Activated T-cell treated with anti-CD3 and anti-CD28 coated beads, Interleukin-2, amount 50 U/mL, for 4 hours (primary cell): ENCODE data around the gene APRT. TPM values are rescaled to one million over a fixed set of nuclear protein-coding genes. Genes with fewer than 3 reads are reported as not detected.

ENCODE experiments used
- ATAC-seq, 2 donors: fragments of 200-7000 bp; cut with Tn5 transposase; one replicate each; pipeline ENCODE4 v1.10.0; 2021
- DNase-seq: peaks from one replicate; pipeline ENCODE4 v3.0.0-alpha.2; 2020
- H3K27me3 Mint-ChIP-seq: one replicate; pipeline ENCODE4 v1.8.0; 2021; ENCODE audit warnings: low read depth, mixed read lengths
- H3K36me3 Mint-ChIP-seq: one replicate; pipeline ENCODE4 v1.8.0; 2022; ENCODE audit warnings: mixed read lengths; ENCODE audit not compliant: insufficient read depth
- H3K4me1 Mint-ChIP-seq: one replicate; pipeline ENCODE4 v1.8.0; 2021; ENCODE audit warnings: low read depth, mixed read lengths
- H3K4me3 Mint-ChIP-seq: one replicate; pipeline ENCODE4 v1.8.0; 2021; ENCODE audit warnings: mild to moderate bottlenecking, moderate library complexity, mixed read lengths
- H3K9me3 Mint-ChIP-seq: one replicate; pipeline ENCODE4 v1.8.0; 2021; ENCODE audit warnings: mixed read lengths
- total RNA-seq, 3 donors: library from RNA; stranded (reverse); gene quantifications; one replicate each; pipeline ENCODE4 v1.2.1, GENCODE V29; 2021

APRT gene
- total RNA-seq, 3 donors from 2014 or later: 534 to 566 (median 566) TPM

GRCh38 chr16:88763502-88764053 is 48.1 kb downstream of the APRT start:
- Mint-ChIP-seq H3K4me3 (no peak overlapping the region), H3K36me3 (no peaks in the 10 kb centered on the region), H3K9me3 (no peaks in the 10 kb centered on the region), H3K27me3 (no peaks in the 10 kb centered on the region), H3K4me1 (peaks cover 38% of the 10 kb centered on the region)
- DNase-seq (no peak), ATAC-seq (no peak)

- Mint-ChIP-seq H3K9me3 (no peaks in the 10 kb centered on the region), H3K36me3 (no peaks in the 10 kb centered on the region), H3K4me1 (peaks cover 42% of the 10 kb centered on the region), H3K27me3 (no peaks in the 10 kb centered on the region), H3K4me3 (no peak overlapping the region)
- ATAC-seq (no peak), DNase-seq (no peak)
Measured at GRCh38 chr16:88762941-88763340, 48.8 kb downstream of the APRT start.

DNA sequence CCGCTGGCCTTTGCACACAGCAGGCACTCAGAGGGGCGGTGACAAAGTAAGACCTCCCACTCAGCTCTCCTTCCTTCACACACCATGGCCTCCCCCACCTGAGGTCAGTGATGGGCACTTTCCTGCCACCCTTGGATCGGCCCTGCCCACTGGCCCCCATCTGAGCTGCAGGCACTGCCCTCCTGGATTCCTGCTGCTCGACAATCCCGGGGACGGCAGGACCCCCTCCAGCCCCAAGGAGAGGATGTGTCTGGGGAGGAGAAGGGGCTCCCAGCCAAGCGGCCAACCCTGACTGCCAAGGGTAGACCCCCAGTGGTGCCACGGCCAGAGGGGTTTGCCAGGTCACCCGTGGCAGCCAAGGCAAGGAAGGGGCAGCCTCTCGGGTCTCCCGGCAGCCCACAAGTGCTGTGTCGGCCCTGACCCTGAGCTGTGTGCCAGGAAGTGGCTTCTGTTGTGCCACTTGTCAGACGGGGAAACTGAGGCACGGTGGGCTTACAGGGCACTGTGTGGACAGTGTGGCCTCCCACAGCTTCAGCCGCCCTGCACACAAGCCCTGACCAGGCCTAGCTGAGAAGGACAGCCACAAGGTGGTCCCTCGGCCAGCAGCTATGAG is 49.4 kb downstream of the APRT start:
- H3K4me1 Mint-ChIP-seq: peaks cover 38% of the 10 kb centered on the region
- ATAC-seq (no peak), DNase-seq (no peak)
- no peaks in the 10 kb centered on the region for H3K36me3 Mint-ChIP-seq
- no peaks in the 10 kb centered on the region for H3K9me3 Mint-ChIP-seq
- H3K27me3 Mint-ChIP-seq: no peaks in the 10 kb centered on the region
- no peak overlapping the region for H3K4me3 Mint-ChIP-seq

DNA sequence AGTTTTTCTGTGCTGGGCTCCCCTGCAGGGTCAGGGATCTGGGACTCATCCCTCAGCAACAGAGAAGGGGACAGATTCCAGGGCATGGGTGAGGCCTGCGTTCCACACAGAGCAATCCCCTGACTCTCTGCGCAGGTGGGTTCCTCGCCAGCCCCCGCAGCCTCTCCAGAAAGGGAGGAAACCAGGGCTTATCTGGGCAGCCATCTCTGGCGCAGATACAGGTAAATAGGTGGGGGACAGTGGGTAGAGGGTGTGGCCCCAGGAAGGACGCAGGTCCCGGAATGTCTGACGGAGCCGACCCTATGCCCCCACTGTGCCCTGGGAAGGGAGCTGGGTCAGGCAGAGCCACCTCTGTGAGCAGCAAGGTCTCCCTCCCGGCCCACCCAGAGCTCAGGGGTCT is 49.9 kb downstream of the APRT start:
- no peaks in the 10 kb centered on the region for H3K9me3 Mint-ChIP-seq
- peaks cover 33% of the 10 kb centered on the region for H3K4me1 Mint-ChIP-seq
- no peaks in the 10 kb centered on the region for H3K36me3 Mint-ChIP-seq
- H3K27me3 Mint-ChIP-seq: no peaks in the 10 kb centered on the region
- DNase-seq (no peak), ATAC-seq (no peak)
- no peak overlapping the region for H3K4me3 Mint-ChIP-seq

GRCh38 chr16:88761143-88761534 is 50.6 kb downstream of the APRT start:
- H3K4me1 Mint-ChIP-seq: peaks cover 31% of the 10 kb centered on the region
- H3K27me3 Mint-ChIP-seq: no peaks in the 10 kb centered on the region
- no peaks in the 10 kb centered on the region for H3K9me3 Mint-ChIP-seq
- H3K4me3 Mint-ChIP-seq: no peak overlapping the region
- ATAC-seq (no peak), DNase-seq (no peak)
- H3K36me3 Mint-ChIP-seq: no peaks in the 10 kb centered on the region

DNA sequence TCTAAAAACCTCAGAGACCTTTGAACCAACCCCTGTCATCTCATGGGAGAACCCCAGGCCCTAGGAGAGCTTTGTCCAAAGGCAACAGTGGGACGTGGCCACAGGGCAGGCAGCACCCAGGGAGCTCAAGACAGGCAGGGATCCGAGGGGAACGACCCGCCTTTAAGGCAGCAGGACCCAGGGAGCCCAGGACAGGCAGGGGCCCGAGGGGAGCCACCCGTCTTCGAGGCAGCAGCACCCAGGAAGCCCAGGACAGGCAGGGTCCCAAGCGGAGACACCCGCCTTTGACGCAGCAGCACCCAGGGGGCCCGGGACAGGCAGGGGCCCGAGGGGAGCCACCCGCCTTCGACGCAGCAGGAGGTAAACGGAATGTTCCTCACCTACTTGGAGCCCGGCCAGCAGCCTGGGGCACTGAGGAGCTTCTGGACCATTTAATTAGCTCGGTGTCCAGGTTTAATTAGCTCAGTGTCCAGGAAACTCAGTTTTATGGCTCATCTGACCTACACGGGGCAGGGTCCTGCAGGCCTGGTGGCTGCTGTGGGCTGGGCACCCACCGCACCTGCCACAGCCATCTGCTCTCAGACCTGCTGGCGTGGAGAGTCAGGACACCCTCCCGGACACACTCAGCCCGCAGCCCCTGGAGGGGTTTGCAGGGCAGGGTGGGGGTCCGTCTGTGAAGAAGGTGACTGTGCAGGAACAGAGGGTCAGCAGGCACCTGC is 51.1 kb downstream of the APRT start:
- no peak overlapping the region for H3K4me3 Mint-ChIP-seq
- no peaks in the 10 kb centered on the region for H3K27me3 Mint-ChIP-seq
- no peaks in the 10 kb centered on the region for H3K36me3 Mint-ChIP-seq
- H3K4me1 Mint-ChIP-seq: peaks cover 26% of the 10 kb centered on the region
- no peak for ATAC-seq
- no peak for DNase-seq
- no peaks in the 10 kb centered on the region for H3K9me3 Mint-ChIP-seq

- DNase-seq: no peak
- Mint-ChIP-seq H3K9me3 (no peaks in the 10 kb centered on the region), H3K36me3 (no peaks in the 10 kb centered on the region), H3K4me1 (peaks cover 28% of the 10 kb centered on the region), H3K27me3 (no peaks in the 10 kb centered on the region), H3K4me3 (no peak overlapping the region)
- ATAC-seq: no peak
Measured at GRCh38 chr16:88759976-88760350, 51.8 kb downstream of the APRT start.

Other genes with a start within 250 kb of the APRT start
- gene ZC3H18, start 241.5 kb downstream of the APRT start, total RNA-seq: 100 to 1,000 TPM; 117 to 122 (median 118) TPM
- gene IL17C, start 173.4 kb downstream of the APRT start, total RNA-seq: not detected
- 100 to 1,000 TPM; 110 to 147 (median 117) TPM for gene CYBA, start 160.9 kb downstream of the APRT start, total RNA-seq
- 10 to 100 TPM; 39.0 to 49.2 (median 44.4) TPM for gene MVD, start 148.8 kb downstream of the APRT start, total RNA-seq
- gene SNAI3, start 125.4 kb downstream of the APRT start, total RNA-seq: 1 to 10 TPM in 2 of 3 donors, under 1 TPM in 1; 0.90 to 1.3 (median 1.2) TPM
- gene RNF166, start 105.5 kb downstream of the APRT start, total RNA-seq: 10 to 100 TPM; 28.0 to 45.7 (median 30.6) TPM
- gene CTU2, start 105.4 kb downstream of the APRT start, total RNA-seq: 100 to 1,000 TPM in 2 of 3 donors, 10 to 100 TPM in 1; 96.8 to 129 (median 116) TPM
- gene PIEZO1, start 26.7 kb downstream of the APRT start, total RNA-seq: 100 to 1,000 TPM; 116 to 171 (median 139) TPM
- gene CDT1, start 8.1 kb downstream of the APRT start, total RNA-seq: 10 to 100 TPM; 81.0 to 96.4 (median 87.2) TPM
- 10 to 100 TPM; 20.6 to 24.1 (median 21.1) TPM for gene GALNS, start 45.0 kb upstream of the APRT start, total RNA-seq
- 100 to 1,000 TPM in 1 of 3 donors, 10 to 100 TPM in 2; 78.9 to 105 (median 98.0) TPM for gene TRAPPC2L, start 45.2 kb upstream of the APRT start, total RNA-seq
- gene PABPN1L, start 54.7 kb upstream of the APRT start, total RNA-seq: not detected
- 1 to 10 TPM; 1.0 to 2.0 (median 1.3) TPM for gene CBFA2T3, start 165.3 kb upstream of the APRT start, total RNA-seq